HG03378 (cell line): ENCODE results near the gene PPM1E.
A peak's percentile ranks its signal among the peaks of the same experiment; 100 is the strongest.

Experiments used
- ATAC-seq: cut with Tn5 transposase; IDR thresholded peaks from one replicate; pipeline ENCODE4 v1.9.1; 2021; ENCODE audit warnings: mild to moderate bottlenecking, moderate library complexity; ENCODE audit not compliant: unreplicated experiment

Gene PPM1E

DNA sequence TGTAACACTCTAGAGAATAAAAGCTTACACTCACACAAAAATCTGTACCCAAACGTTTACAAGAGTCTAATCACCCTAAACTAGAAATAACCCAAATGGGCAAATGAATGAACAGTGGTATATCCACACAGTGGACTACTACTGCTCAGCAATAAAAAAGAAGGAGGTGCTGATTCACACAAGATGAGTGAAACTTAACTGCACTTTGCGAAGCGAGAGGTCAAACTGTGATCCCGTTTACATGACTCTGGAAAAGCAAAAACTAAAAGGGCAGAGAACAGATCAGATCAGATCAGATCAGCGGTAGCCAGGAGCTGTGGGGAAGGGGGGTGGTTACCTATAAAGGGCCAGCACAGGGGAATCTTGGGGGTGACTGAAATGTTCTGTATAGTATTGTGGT is 237.7 kb downstream of the PPM1E start:
- ATAC-seq: no peak

GRCh38 chr17:58995247-58995940 is 239.7 kb downstream of the PPM1E start:
- no peak for ATAC-seq

DNA sequence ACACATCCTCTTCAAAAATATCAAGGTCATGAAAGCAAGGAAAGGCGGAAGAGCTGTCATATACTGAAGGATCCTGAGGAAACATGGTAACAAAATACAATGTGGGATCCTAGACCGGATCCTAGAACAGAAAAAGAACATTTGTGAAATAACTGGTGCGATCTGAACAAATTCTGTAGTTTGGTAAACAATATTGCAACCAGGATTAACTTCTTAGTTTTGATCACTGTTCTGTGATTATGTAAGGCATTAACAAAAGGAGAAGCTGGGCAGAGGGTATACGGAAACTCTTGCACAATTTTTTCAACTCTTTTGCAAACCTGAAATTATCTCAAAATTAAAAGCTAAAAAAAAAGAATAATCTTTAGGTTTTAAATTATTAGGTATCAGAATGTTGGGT is 241.3 kb downstream of the PPM1E start:
- ATAC-seq: no peak

DNA sequence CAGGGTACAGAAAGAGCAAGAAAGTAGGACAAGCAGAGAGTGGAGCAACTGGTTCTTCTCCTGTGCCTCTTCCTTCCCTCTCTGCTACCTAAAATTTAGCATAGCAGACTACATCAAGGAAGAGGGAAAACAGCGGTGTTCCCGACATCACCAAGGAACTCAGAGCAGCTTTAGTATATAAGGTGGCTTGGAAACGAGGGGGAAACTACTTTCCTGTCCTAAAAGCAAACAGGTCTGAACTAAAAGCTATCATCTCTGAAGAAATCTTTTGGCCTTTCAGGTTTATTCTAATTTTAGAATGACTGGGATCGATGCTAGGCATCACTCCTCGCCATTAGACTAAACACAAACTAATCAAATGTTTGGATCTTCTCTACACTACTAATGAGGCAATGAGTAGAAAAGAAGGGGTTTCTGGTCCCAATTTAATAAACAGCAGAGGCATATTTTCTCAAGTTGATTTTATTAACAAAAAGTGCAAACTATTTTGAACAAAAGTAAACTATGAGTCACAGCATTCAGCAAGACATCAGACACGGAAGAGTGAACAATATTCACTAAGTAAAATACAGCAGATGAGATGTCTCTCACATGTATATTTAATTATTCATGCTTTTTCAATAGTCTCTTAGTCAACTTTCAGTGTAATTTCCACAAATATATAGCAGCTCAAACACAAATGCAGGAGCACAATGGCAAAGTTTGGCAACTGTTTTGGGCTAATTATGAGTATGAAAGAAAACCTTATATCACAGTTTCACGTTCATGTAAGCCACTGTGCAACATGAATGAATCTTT is 242.3 kb downstream of the PPM1E start:
- ATAC-seq: no peak

- ATAC-seq: no peak
Measured at GRCh38 chr17:58998871-58999270, 243.2 kb downstream of the PPM1E start.

- ATAC-seq: no peak
Measured at GRCh38 chr17:58999500-58999899, 243.8 kb downstream of the PPM1E start.

- no peak for ATAC-seq
Measured at GRCh38 chr17:59000022-59000421, 244.4 kb downstream of the PPM1E start.

DNA sequence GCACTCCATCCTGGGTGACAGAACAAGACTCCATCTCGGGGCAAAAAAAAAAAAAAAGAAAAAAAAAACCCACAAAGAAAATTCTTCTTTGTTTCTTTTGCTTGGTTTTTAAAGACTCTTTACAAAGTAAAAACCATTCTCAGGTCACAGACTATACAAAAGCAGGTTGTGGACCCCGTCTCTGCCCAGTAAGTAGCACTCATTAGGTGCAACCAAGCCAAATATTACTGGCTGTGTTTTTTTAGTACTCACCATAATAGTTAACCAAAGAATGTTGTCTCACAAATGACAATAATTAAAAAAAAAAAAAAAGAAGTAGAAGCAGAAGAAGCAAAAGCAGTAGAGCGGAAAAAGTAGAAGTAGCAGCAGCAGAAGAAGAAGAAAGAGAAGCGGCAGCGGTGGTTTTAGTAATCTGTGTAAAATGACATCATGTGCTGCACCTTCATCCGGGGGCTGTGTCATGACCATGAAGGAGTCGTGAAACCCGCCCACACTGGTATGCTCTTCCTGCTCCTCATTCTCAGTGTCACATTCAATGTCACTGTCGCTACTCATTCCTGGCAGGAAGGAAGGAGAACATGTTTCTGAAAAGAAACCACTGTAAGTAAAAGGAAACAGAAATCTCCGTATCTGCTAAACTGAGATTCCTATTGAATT is 245.6 kb downstream of the PPM1E start:
- ATAC-seq: peak; percentile 75

DNA sequence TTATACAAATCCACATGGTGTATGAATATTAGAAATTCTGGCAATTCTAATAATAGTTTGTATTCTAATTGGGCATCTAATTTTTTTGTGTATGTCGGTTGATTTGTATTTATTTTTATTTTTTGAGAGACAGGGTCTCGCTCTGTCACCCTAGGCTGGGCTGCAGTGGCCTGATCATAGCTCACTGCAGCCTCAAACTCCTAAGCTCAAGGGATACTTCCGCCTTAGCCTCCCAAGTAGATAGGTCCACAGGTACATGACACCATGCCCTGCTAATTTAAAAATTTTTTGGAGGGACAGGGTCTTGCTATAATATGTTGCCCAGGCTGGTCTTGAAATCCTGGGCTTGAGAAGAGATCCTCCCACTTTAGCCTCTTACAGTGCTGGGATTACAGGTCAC is 246.5 kb downstream of the PPM1E start:
- no peak for ATAC-seq

GRCh38 chr17:59002848-59003247 is 247.2 kb downstream of the PPM1E start:
- ATAC-seq: no peak

DNA sequence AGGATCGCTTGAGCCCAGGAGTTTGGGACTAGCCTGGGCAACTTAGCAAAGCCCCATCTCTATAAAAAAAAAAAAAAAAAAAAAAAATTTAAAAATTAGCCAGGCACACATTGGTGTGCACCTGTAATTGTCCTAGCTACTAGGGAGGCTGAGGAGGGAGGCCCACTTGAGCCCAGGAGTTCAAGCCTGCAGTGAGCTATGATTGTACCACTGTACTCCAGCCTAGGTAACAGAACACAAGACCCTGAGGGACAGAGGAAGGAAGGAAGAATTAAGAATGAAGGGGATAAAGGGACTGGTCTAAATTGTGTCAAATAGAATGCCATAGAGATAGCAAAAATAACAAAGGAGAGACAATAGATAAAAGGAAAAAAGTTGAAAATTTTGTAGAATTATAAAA is 248.2 kb downstream of the PPM1E start:
- ATAC-seq: no peak

GRCh38 chr17:59004338-59005111 is 248.9 kb downstream of the PPM1E start:
- no peak for ATAC-seq

- ATAC-seq: no peak
Measured at GRCh38 chr17:59007995-59008394, 252.3 kb downstream of the PPM1E start.

- no peak for ATAC-seq
Measured at GRCh38 chr17:59008737-59009136, 253.1 kb downstream of the PPM1E start.

DNA sequence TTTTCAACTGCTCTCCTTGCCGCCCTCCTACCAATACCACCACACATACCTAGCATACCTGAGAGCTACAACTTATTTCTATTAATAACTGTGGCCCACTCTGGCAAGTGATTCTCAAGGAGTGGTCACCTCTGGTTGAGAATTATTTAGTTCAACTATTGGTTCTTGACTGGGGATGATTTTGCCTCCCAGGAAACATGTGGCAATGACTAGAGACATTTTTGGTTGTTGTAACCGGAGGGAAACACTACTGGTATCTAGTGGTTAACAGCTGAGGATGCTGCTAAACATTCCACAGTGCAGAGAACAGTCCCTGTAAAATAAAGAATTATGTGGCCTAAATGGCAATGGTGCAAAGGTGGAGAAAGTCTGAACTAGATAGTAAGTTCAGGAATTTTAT is 254.4 kb downstream of the PPM1E start:
- no peak for ATAC-seq

GRCh38 chr17:59011975-59012374 is 256.3 kb downstream of the PPM1E start:
- no peak for ATAC-seq

DNA sequence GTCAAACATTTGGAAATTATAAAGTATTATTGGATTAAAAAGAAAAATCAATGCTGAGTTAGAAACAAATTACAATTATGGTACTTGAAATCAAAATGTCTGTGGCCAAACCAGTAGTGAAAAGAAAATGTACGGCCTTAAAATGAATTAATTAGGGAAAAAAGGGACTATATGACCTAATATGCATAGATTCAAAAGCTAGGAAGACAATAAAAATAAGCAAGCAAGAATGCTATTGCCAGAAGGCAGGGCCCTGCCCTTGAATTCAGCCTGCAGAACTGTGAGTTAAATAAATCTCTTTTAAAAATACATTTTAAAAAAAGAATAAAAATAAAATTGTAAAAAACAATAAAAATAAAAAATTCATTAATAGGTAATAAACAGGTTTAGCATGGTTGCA is 262.4 kb downstream of the PPM1E start:
- no peak for ATAC-seq

GRCh38 chr17:59024916-59025315 is 269.3 kb downstream of the PPM1E start:
- ATAC-seq: no peak

- no peak for ATAC-seq
Measured at GRCh38 chr17:59026176-59026939, 270.7 kb downstream of the PPM1E start.

DNA sequence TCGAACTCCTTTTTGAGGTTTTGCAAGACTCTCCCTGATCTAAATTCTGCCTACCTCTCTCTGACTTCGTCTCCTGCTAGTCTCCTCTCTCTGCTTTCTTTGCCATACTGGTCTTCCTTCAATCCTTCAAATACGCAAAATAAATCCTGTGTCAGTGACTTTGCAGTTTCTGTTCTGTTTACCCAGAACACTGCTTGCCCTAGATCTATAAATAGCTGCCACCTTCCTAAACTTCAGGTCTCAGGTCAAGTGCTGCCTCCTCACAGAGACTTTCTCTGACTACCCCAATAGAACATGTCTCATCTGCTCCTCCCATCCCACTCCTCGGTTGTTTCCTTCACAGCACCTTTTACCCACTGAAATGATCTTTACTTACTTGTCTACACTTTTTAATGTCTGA is 272.1 kb downstream of the PPM1E start:
- ATAC-seq: no peak
